NAMALWA (cell line): ENCODE data around the gene APOF.
A peak's percentile ranks its signal among the peaks of the same experiment; 100 is the strongest.
"Not testable (repeated sequence)": the region's sequence is repeated elsewhere in the genome, so short reads cannot be mapped to it uniquely, and the experiment has no call there.

Experiments used
- DNase-seq: peaks from one replicate; pipeline ENCODE4 v3.0.0-alpha.2; 2015; ENCODE audit warnings: low spot score

The APOF gene, protein sequence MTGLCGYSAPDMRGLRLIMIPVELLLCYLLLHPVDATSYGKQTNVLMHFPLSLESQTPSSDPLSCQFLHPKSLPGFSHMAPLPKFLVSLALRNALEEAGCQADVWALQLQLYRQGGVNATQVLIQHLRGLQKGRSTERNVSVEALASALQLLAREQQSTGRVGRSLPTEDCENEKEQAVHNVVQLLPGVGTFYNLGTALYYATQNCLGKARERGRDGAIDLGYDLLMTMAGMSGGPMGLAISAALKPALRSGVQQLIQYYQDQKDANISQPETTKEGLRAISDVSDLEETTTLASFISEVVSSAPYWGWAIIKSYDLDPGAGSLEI

DNA sequence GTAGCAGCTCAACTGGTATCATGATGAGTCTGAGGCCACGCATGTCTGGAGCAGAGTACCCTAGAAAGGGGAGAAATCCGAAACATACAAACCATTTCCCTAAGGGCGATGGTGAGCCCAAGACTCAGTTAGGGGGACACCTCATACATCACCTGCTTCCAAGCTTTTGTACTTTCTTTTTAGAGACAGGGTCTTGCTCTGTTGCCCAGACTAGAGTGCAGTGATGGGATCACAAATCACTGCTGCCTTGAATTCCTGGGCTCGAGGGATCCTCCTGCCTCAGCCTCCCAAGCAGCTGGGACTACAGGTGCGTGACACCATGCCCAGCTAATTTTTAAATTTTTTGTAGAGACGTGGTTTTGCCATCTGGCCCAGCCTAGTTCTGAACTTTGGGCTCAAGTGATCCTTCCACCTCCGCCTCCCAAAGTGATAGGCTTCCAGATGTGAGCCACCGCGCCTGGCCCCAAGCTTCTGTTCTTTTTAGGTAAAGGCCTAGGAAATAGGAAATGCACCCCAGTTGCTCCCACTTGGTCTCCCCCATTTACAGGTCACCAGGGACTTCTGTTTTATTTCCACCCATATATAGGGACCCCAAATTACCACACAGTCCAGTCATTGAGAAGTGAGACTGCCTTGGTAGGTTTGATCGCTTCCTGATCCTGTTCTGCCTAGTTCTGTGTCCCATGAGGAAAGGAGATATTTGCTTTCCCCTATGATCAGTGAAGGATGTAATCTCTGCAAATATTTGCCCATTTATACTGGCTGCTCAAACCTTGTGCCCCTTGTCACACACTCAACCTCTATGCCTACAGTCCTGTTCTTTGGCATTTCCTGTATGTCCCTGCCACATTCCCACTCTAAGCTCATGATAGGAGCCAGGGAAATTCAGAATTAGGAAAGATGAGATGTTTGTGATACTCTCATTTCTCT is at the start of gene APOF:
TSS of gene APOF (minus strand) at position 728 of the 930 bp plus-strand sequence. CDS start at position 616, 112 bp downstream.
- no peak for DNase-seq

DNA sequence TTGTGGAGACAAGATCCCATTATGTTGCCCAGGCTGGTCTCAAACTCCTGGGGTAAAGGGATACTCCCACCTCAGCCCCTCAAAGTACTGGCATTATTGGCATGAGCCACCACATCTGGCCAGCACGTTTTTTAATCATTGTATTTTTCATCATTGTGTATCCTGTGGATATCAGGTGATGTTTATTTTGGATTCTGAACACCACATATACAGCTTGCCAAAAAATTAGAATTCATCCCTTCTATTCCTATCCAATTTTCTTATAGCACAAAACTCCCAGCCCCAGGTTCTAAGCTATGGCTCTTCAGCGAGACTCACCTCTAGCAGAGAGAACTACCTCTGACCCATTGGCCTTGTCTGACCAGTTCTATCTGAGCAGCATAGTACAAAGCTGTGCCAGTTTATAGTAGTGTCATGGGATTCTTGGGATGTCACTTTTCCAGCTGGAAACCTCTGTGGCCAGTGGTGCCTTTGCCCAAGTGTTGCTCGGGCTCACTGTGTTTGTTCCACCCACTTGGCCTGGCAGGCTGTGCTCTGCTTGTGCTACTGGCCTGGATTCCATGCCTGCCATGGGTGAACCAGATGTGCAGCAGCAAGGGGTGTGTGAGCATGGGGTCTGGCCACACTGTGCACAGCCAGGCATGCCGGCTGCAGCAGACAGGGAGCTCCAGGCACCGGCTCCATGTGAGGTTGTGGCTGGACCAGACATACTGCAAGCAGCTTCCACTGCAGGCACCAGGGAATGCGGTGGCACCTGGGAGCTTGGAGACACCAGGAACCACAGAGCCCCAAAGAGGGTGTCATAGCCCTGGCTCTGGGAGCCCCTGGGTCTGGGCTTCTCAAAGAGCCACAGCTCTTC is 49.4 kb upstream of the APOF start:
- DNase-seq = no peak

DNA sequence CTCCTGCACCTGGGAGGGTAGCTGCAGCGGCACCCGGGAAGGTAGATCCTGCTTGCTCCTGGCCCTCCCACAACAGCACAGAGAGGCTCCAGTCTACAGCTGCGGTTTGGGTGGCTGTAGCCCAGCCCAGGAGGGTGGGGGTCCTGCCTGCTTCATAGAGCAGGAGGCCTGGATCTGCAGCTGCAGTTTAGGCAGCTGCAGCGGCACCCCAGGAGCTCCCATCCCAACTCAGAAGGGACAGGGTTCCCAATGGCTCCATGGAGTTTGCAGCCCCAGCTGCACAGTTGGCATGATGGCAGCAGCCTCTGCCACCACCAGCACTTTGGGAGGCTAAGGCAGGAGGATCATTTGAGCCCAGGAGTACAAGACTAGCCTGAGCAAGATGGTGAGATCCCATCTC is 48.1 kb upstream of the APOF start:
- DNase-seq = no peak

DNA sequence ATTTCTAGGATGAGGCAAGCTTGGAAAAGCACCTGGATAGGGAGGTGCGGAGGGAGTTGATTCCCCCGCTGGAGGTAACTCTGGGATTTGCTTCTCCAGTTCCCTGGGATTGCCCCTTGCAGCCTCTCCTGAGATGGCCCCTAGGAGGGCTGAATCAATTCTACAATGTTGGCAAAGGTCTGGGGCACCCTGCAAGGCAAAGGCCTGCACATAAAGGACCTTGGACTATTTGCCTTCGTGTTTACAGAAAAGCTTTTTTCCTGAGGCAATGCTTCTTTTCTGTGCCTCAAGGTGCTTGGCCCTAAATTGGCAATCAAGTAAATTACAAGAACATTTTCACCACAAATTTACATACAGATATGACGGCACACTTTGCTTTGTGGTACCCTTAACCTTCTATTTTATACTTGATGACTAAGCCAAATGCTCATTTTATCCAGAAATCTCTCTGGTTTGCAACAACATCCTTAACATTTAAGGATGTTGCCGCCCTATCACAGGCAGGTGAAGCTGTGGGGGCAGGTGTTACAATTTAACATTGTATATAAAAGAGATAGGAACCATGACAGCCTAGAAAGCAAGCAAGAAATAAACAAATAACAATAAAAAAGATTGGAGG is 46.3 kb upstream of the APOF start:
- DNase-seq = no peak

DNA sequence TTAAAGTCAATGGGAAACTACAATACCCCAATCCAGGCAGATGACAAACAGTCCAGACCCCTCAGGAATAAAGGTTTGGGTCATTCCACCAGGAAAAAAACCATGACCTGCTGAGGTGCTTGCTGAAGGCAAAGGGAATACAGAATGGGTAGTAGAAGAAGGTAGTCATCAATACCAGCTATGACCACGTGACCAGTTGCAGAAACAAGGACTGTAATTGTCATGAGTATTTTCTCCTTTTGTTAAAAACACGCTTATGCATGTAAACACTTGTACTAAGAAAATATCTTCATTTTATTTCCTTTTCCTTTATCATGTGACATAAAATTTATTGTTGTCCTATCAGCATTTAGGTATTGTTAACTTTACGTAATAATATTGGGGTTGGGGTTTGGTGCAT is 41.6 kb upstream of the APOF start:
- DNase-seq = not testable (repeated sequence)

DNA sequence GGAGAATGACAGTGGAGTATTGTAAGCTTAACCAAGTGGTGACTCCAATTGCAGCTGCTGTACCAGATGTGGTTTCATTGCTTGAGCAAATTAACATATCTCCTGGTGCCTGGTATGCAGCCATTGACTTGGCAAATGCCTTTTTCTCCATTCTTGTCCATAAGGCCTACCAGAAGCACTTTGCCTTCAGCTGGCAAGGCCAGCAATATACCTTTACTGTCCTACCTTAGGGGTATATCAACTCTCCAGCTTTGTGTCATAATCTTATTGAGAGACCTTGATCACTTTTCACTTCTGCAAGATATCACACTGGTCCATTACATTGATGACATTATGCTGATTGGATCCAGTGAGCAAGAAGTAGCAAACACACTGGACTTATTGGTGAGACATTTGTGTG is 39.0 kb upstream of the APOF start:
- not testable (repeated sequence) for DNase-seq

DNA sequence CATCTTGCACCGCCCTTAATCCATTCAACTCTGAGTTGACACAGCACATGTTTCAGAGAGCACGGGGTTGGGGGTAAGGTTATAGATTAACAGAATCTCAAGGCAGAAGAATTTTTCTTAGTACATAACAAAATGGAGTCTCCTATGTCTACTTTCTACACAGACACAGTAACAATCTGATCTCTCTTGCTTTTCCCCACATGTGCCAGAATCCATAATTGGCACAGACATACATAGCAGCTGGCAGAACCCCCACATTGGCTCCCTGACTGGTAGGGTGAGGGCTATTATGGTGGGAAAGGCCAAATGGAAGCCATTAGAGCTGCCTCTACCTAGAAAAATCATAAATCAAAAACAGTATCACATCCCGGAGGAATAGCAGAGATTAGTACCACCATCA is 38.5 kb upstream of the APOF start:
- not testable (repeated sequence) for DNase-seq

DNA sequence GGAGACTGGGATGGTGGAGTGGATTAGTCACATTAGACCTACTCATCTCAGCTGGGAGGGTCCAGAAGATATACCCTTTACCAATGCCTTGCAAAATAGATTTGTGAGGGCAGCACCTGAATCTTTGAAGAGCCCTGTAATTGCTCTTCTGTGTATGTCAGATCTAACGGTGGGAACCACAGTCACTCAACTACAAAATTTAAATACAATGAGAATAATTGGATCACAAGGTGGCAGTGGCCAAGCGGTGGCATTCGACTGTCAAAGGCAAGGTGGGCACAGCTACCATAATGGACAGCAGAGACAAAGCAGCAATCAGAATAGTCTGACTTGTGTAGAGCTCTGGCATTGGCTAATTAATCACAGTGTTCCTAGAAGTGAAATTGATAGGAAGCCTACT is 36.8 kb upstream of the APOF start:
- not testable (repeated sequence) for DNase-seq

DNA sequence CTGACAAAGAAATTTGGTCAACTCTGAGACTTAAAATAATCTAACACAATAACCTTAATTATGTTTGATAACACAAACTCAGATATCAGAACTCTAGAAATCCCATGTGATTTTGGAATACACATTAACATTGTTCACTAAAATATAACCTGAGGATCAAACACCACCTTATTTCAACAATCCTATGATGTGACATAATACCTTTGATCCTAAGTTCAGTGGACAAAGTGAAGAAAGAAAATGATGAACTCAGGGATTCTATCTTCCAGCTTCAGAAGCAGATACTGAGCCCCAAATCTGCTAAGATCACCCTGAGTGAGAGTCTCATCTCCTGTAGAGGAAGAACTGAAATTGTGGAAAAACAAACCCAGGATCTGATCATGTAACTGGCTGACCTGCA is 35.7 kb upstream of the APOF start:
- no peak for DNase-seq

DNA sequence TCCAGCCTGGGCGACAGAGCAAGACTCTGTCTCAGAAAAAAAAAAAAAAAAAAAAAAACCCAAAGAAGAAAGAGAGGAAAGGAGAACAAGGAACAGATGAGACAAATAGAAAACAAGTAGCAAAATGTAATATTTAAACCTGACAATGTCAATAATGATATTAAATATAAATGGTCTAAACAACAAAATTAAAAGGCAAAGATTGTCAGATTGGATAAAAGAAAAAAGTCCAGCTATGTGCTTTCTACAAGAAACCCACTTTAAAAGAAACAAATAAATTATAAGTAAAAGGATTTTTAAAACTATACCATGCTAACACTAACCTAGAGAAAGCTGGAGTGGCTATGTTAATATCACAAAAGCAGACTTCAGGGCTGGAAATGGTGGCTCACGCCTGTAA is 29.7 kb upstream of the APOF start:
- no peak for DNase-seq

DNA sequence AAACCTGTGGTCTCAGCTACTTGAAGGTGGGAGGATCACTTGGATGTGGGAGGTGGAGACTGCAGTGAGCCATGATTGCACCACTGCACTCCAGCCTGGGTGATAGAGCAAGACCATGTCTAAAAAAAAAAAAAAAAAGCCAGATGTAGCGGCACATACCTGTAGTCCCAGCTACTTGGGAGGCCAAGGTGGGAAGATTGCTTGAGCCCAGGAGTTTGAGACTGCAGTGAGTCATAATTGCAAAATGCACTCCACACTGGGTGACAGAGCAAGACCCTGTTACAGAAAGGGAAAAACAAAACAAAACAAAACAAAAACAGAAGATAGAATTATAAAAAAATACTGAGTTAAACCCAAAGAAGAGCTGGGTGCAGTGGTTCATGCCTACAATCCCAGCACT is 29.1 kb upstream of the APOF start:
- no peak for DNase-seq

DNA sequence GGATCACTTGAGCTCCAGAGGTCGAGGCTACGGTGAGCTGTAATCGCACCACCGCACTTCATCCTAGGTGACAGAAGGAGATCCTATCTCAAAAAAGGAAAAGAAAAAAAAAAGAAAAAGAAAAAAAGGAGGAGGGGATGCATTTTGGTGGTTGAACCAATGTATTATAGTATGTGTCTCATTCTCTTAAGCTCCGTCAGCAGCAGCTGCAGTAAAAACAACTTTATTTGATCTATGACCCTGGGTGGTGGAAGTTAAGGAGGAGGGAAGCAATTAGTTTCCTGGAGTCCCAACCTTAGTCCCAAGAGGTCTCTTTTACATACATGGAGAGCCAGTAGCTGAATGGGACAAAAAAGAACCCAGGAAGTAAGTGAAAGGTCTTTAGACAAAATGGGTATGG is 26.8 kb upstream of the APOF start:
- DNase-seq = no peak

DNA sequence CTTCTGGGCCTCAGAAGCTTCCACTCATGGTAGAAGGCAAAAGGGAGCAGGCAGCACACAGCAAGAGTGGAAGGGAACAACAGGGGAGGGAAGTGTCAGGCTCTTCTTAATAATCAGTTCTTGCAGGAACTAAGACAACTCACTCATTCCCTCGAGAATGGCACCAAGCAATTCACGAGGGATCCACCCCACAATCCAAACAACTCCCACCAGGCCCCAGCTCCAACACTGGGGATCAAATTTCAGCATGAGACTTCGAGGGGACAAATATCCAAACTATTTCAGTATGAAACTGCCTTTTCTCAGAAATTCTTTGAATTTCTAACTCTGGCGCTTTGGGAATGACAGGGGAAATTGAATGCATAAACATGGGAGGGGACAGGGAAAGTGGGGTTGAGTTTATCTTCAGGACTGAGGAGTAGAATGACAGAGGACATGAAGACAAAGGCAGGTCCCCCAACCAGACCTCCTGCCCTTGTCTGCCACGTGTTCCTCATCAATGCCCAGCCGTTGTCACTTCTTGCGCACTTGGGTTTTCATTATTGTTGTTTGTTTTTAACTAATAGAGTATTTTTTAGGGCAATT is 24.6 kb upstream of the APOF start:
- DNase-seq = no peak

DNA sequence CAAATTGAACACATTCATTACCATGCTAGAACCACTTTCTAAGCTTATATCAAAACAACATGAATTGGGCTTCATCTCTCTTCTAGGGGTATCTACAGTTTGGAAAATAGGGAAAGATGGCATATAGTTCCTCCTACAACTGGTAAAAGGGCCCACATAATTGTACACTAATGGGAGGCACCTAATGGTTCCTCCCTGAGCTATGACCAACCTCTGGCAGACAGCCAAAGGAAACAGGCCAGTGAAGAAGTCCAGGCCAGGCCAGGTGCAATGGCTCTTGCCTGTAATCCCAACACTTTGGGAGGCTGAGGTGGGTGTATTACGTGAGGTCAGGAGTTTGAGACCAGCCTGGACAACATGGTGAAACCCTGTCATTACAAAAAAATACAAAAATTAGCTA is 23.2 kb upstream of the APOF start:
- no peak for DNase-seq

DNA sequence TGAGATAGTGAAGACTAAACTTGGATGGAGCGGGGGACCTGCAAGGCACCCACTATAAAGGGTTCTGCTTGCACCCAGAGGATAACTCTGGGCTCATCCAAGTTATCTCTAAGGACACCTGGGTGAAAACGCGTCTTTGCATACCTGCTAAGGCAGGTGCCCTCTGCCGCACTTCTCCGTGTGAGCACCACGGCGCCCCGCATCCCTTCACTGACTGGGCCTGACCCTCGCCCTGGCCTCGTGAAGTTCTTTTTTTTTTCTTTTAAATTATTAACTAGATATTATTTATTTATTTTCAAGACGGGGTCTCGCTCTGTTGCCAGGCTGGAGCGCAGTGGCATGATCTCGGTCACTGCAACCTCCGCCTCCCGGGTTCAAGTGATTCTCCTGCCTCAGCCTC is 20.0 kb upstream of the APOF start:
- no peak for DNase-seq

DNA sequence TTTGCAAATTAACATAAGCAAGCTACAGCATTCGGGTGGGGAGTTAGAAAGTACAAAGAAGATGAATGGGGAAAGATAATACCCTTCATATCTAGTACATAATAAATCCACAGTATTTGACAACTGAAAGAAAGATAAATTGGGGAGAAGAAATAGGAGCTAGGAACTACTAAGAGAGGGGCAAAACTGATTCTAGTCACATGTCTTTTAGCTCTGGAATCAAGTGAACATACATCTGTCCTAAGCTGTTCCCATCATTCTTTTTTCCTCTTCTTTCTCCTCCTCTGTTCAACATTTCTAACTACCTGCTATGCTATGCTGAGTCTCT is 15.3 kb upstream of the APOF start:
- DNase-seq = no peak

DNA sequence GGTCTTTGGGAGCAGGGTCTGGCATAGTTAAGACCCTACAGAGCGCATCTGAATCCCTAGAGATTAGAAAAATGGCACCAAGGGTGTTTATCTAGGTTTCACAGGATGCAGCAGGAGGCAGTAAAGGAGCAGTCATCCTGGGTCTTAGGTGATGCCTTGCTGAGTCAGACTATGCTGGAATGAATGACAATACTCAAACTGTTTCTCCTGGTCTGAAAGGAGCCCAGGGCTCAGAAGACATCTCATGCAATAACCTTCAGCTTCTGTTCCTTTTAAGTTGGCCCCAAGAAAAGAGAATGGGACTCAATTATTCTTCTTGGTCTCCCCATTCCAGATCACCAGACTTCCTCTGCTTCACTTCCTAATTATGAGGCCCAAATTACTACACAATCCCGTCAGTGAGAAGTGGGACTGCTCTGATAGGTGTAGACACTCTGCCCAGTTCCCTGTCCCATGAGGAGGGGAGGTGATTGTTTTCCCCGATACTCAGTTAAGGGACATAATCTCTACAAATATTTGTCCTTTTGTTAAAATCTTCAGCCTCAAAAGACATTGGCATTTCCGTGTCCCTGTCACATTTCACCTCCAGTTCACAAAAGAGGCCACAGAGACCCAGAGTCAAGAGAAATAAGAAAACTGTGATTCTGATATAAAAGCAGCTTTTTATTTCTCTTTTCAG is 14.8 kb upstream of the APOF start:
- DNase-seq = no peak

DNA sequence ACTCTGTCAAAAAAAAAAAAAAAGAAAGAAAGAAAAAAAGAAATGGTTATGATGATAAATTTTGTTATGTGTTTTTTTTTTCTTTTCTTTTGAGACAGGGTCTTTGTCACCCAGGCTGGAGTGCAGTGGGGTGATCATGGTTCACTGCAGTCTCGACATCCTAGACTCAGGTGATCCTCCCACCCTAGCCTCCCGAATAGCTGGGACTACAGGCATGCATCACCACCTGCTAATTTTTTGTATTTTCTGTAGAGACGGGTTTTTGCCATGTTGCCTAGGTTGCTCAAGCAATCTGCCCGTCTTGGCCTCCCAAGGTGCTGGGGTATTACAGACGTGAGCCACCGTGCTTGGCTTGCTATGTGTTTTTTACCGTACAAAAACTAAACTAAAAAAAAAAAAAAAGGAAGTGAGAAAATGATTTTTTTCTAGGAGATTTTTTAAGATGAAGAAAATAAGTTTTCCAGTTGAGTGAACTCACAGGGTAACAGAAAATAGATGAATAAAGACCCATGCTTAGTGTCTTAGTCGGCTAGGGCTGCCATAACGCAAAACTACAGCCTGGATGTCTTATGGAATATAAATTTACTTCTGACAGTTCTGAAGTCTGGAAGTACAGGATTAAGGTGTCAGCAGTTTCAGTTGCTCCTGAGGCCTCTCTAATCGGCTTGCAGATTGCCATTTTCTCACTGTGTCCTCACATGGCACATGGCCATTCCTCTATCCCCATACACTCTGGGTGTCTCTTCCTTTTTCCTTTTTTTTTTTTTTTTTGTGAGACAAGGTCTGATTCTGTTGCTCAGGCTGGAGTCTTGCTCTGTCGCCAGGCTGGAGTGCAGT is 13.2 kb upstream of the APOF start:
- DNase-seq = peak; percentile 91

DNA sequence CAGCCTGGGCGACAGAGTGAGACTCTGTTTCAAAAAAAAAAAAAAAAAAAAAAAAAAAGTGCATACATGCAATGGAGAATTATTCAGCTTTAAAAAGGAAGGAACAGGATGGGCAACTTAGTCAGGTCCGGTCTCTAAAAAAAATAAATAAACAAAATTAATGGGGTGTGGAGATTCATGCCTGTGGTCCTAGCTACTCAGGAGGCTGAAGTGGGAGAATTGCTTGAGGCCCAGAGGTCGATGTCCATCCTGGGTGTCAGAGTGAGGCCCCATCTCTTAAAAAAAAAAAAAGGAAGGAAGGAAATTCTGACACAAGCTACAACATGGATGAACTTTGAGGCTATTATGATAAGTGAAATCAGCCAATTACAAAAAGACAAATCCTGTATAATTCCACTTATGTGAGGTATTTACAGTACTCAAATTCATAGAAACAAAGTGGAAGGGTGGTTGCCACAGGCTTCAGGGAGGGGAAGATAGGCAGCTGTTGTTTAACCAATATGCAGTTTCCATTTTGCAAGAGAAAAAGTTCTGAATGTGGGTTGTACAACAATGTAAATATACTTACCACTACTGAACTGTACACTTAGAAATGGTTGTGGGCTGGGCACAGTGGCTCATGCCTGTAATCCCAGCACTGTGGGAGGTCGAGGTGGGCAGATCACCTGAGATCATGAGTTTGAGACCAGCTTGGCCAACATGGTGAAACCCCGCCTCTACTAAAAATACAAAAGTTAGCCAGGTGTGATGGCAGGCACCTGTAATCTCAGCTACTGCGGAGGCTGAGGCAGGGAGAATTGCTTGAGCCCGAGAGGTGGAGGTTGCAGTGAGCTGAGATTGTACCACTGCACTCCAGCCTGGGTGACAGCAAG is 12.3 kb upstream of the APOF start:
- DNase-seq = peak; percentile 52
